NCI-H146 (cell line): ENCODE results near the gene SIAH3.
A peak's percentile ranks its signal among the peaks of the same experiment; 100 is the strongest.
"Not testable (repeated sequence)": the region's sequence is repeated elsewhere in the genome, so short reads cannot be mapped to it uniquely, and the experiment has no call there.

Source experiments
- DNase-seq: peaks from one replicate; lab custom pipeline; 2025; lab: John Stamatoyannopoulos, UW

SIAH3 gene

DNA sequence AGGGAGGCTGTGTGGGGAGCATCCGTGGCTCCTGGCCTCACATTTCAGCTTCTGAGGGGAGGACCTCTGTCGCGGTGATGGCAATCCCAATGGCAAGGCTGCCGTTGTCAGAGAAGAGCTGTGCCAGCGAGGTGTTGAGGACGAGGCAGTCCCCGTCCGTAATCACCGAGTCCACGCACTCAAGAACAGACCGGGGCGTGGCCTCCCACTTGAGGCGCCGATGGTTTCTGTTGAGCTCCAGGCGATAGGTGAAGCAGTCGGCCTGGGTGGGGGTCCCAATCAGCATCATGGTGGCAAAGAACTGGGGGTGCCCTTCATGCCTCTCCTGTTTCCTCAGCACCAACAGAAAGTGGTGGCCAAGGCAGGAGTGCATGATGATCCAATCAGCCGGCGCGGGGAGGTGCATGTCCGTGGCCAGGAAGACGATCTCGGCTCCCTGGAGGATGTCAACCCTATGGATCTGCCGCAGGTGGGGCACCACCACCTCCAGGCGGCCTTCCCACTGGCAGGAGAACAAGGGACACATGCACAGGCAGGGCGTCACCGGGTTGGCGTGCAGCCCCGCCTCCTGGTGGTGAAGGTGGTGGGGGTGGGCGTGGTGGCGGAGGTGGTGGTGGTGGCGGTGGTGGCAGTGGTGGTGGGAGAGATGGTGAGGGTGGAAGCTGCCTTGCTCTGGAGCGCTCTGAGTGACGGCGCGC lies 68.1 kb downstream of the SIAH3 start:
- DNase-seq = no peak

GRCh38 chr13:45782327-45783045 lies 69.1 kb downstream of the SIAH3 start:
- DNase-seq = no peak

DNA sequence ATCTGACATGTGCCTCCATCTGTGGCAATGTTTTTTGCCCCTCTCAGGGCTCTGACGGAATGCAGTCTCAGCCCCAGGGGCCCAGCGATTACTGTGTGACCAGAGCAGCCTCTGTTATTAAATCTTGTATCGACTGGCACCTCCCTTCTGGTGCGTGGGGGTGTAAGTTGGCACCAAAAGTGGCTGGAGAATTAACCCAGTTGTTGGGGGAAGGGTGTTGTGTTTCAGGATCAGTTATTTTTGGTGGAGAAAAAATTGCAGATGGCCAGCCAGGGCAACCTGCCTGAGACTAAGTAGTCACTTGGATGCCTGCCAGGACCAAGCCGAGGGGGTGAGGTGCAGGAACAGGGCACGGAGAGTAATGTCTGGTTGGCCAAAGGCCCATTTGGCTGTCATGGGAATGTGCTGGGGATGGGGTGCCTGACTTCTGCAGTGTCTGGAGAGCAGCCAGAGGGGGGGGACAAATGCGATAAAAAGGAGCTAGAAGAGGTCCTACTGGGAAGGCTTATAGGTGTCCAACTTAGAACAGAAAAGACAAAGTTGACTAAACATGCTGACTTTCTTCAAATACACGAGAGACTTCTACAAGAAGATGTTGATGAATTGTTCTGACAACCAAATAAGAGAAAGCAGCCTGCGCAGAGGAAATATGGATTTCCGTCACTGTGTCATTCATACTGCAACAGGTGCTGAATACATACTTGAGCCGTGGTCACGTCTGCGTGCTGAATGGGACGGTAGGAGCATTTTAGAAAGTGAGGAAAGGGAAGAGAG lies 69.8 kb downstream of the SIAH3 start:
- DNase-seq = peak; percentile 79

- DNase-seq = no peak
Measured at GRCh38 chr13:45779901-45780300, 71.7 kb downstream of the SIAH3 start.

DNA sequence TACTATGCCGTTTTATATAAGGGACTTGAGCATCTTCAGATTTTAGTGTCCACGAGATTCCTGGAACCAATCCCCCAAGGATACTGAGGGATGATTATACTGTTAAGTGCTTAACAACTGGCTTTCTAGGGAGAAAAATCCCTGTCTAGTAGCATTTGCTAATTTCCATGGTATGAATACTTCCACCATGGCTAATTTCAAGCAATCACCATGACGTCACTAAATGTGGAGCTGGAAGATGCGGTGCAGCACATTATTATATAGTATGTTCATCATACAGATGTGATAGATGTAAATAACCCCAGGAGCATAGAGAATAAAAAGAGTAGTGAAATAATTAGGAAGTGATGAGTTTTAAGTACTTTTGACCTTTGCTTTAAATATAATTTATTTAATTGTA lies 72.7 kb downstream of the SIAH3 start:
- no peak for DNase-seq

DNA sequence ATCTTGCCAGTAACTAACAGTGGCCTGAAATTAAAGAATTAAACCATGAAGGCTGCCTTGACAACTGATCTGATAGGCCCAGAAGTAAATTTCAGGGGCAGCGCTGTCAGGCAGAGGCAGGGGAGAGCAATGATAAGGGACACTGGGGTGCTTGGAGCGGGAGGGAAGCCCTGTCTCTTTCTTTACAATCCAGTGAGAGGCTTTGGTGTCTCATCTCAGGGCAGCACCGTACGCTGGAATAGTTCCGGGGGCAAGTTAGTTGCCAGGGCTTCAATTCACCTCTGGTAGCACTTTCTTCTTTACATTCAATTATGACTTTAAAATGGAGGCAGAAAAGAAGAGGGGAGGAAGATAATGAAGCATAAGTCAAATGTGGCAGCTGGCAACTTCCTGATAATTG lies 74.8 kb downstream of the SIAH3 start:
- no peak for DNase-seq

DNA sequence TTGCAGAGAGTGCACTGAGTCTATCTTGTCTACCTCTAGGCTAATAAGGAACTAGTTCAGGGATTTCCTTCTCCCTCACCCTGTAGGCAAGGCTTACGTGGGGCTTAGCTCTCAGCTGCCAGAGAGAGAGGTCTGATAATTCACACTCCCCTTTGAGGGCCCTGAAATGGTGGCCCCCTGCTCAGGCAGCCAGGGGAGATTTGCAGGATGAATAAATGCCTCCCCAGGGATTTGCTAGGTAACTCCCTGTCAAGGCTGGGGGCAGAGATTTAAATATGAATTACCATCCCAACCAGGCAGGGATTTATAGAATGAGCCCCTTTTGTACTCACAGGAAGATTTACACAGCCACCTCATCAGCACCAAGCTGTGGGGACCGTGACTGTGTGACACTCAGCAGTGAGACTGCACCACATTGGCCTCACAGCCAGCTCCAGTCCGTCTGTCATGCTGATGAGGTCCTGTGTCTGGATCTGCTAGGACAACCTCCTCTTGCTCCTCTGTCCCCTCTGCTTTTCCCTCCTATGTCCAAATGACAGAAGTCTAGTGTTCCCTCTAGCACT lies 76.1 kb downstream of the SIAH3 start:
- no peak for DNase-seq

DNA sequence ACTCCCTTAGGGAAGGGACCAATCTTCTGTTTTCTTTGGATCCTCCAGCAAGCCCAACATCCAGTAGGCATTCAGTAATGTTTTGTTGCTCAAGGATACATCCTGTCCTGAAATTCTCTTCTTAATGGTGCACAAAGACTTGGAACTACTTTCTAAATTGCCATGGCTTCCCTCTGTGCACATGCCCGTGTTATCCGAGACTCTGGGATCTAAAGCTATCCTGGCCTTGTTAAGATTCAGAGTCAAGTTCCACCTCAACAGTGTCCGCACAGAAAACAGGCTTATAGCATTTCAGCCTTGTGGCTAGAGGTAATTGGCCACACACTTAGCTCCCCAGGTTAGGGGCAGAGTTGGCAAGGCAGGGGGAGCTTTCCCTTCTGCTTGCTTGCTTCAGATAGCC lies 77.6 kb downstream of the SIAH3 start:
- DNase-seq = no peak

GRCh38 chr13:45773236-45773635 lies 78.3 kb downstream of the SIAH3 start:
- peak; percentile 59 for DNase-seq

DNA sequence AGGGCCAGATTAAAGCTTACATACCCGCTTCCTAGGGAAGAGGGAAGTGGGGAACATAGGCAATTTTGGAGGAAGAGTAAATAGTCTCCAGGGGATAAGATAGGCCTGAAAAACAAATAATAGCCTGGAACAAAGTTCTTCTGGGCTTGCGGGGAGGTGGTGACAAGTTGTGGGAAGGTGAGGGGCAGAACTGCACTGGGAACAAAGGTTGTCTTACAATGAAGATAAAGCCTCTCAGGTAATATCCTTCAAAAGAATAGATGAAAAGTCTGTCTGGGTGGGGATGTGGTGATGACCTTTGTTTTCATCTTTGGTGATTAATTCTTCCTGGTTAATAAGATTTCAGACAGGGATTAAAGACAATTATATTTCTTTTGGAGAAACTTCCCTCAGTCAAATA lies 80.7 kb downstream of the SIAH3 start:
- DNase-seq = no peak

- DNase-seq = peak; percentile 6
Measured at GRCh38 chr13:45768656-45769479, 82.7 kb downstream of the SIAH3 start.

- DNase-seq = no peak
Measured at GRCh38 chr13:45765464-45765863, 86.1 kb downstream of the SIAH3 start.

DNA sequence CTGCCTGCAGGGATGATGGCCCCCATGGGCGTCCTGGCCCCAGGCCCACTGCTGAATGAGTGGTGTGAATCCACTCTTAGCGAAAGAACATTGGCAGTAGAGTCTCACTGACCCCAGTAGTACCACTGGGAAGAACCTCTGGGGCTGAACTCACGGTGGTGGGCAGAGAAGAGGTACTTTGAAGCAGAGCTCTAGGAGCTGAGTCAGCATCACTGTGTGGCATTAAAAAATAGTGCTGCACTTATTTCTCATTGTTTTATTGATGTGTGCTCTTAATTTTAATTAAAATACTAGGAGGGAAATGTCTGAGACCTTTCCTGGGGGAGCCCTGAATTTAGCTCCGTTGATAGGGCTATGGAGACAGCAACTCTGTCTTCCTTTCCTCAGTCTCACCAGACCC lies 88.1 kb downstream of the SIAH3 start:
- DNase-seq = no peak

DNA sequence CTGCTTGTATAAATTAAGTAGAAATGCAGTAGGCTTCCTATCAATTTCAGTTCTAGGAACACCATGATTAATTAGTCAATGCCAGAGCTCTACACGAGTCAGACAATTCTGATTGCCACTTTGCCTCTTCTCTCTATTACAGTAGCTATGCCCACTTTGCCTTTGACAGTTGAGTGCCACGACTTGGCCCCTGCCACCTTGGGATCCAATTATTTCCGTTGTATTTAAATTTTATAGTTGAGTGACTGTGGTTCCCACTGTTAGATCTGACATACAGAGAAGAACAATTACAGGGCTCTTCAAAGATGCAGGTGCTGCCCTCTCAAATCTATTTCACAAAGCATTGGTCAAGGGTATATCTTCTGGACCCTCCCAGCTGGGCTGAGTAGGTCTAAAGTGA lies 94.0 kb downstream of the SIAH3 start:
- DNase-seq = not testable (repeated sequence)

DNA sequence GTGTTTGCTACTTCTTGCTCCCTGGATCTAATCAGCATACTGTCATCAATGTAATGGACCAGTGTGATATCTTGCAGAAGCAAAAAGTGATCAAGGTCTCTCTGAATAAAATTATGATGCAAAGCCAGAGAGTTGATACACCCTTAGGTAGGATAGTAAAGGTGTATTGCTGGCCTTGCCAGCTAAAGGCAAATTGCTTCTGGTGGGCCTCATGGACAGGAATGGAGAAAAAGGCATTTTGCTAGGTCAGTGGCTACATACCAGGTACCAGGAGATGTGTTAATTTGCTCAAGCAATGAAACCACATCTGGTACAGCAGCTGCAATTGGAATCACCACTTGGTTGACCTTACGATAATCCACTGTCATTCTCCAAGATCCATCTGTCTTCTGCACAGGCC lies 95.1 kb downstream of the SIAH3 start:
- DNase-seq = not testable (repeated sequence)

DNA sequence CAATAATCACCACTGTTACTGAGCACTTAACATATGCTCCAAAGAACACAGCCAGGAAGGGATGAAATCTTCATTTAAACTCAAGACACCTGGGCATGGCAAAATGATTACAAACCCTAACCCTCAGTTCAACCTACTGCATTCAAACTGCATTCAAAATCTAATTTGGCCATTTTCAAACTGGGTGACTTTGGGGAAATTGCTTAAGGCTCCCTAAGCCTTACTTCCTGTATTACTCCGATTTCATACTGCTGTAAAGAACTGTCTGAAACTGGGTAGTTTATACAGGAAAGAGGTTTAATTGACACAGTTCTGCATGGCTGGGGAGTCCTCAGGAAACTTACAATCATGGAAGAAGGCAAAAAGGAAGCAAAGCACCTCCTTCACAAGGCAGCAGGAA lies 99.0 kb downstream of the SIAH3 start:
- no peak for DNase-seq

DNA sequence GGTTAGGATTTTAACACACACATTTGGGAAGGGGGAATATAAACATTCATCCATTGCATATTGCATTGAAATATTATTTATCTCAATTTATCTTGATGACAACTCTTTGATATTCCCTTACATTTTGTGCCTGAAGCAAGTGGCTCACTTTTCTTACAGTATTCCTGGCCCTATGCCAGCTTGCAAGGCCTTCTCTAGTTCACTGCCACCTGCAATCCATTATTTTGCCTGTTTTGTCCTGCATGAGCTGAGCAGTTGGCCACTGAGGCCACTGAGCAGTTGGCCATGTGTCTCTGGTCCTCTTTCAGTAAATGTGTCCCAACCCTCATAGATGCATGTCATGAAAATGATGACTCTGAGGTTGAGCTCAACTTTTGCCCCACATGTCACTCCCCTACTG lies 99.7 kb downstream of the SIAH3 start:
- DNase-seq = peak; percentile 5

GRCh38 chr13:45750566-45750965 lies 101.0 kb downstream of the SIAH3 start:
- DNase-seq = no peak

DNA sequence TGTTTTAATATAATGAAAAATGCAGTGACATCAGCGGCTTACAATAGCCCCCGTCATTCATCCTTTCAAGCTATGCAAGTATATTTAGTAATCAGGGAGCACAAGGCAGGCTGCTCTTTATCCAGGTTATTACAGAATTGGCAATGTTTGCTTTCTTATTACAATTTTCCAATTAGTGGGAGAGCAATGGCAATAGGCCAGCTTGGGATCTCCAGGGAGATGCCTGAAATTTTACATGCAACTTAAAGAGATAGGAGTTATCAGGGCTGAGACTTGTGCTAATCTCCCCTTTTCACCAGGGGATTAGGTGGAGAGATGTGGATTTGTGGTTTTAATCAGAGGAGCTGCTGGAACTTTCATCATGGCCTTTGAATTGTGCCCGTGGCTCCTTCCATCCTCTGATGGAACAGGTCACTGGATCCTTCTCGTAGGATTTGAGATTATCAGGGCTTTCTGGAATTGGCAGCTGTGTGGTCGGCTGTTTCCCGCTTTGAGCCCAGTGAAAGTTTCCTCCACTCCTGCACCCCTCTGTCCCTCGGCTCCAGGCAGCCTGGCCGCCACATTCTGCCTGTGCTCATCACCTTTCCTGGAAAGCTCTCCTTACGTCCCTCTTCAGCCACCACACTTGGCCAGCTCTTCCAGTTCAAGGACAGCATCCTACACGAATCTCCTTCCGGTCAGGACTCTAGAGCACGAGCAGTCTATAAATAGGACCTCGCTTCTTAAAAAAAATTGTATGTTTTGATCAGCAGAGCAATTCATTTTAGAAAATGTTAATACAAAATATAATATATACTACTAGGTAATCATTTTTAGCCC lies 102.4 kb downstream of the SIAH3 start:
- peak; percentile 81 for DNase-seq

- DNase-seq = no peak
Measured at GRCh38 chr13:45747071-45747470, 104.5 kb downstream of the SIAH3 start.

- no peak for DNase-seq
Measured at GRCh38 chr13:45744979-45745378, 106.6 kb downstream of the SIAH3 start.
